NCI-H1105 (cell line): ENCODE results near the gene FOXO3.
A peak's percentile ranks its signal among the peaks of the same experiment; 100 is the strongest.

Experiments used
- DNase-seq: peaks from one replicate; lab custom pipeline; 2025; lab: John Stamatoyannopoulos, UW

The FOXO3 gene

GRCh38 chr6:108576709-108577108, 16.0 kb downstream of the FOXO3 start:
- no peak for DNase-seq

- DNase-seq: no peak
These were observed 17.4 kb downstream of the FOXO3 start for GRCh38 chr6:108578166-108578565.

DNA sequence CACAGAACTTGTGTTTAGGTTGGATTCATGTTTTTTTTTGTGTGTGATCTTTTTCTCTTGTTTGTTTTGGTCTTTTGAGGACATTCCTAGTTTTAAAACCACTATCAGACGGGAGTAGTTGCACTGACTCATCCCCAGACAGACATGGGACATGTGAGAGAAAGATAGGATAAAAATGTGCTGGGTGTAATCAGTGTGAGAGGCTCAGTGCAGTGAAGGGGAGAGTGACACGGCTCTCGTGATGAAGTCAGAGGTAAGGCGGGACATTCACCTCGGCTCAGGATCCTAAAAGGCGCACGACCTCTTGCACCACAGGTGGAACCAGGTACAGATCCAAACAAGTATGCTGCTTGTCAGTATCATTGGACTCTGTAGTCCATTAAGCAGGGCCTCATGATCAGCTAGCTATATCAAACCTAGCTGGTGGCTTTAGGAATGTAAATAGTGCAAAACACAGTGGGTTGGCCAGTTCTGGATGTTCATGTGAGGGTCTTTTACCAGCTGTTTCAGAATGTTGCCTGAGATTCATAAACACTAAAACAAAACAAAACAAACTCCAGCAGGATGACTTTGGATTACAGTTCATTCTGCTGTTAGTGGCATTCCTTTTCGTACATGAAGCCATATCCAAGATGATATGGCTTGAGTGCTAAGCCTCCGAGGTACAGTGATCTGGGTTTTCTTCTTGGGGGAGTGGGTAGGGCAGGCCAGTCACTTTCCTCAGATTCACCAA, 18.0 kb downstream of the FOXO3 start:
- no peak for DNase-seq

GRCh38 chr6:108579328-108579721, 18.6 kb downstream of the FOXO3 start:
- no peak for DNase-seq

DNA sequence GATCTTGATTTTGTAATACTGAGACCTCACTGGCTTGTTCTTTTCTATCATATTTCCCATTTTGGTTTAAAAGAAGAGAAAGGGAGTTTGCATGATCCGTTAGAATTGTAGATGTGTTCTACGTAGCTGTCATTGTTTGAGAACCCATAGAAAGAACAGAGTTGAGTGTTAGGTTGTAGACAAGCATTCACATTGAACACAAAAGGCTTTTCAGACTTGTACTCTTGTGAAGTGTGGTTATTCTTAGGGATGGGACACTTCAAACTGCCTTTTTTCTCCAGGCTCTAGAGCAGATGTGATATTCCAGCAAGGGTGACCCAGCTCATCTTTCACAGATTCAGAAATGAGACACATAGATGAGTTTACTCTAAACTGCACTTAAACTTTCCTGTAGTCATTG, 19.9 kb downstream of the FOXO3 start:
- no peak for DNase-seq

- DNase-seq: peak; percentile 53
These were observed 20.7 kb downstream of the FOXO3 start for GRCh38 chr6:108581237-108581931.

DNA sequence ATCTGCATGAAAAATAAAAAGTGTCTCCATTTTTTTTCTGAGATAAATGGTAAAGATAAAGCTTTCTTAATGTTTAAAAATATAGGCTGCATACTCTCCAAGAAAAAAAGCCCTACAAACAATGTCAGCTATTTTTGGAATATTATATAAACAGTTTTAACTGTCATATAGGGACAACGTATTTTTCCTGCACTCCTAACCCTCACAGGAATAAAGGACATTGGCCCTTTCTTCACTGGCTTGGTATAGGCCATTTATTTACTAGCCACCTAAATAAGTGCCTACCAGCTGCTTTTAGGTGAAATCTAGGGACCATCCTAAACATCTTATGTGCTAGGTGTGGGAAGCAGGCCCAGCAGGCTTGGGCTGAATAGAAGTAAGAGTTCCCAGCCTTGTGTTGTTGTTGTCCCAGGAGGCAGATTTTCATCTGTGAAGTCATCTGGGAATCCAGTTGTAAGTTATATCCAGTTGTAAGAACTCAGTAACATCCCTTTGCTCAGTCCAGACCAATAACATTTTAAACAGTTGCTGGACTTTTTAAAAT, 21.3 kb downstream of the FOXO3 start:
- DNase-seq: no peak

GRCh38 chr6:108582618-108583017, 21.9 kb downstream of the FOXO3 start:
- no peak for DNase-seq

DNA sequence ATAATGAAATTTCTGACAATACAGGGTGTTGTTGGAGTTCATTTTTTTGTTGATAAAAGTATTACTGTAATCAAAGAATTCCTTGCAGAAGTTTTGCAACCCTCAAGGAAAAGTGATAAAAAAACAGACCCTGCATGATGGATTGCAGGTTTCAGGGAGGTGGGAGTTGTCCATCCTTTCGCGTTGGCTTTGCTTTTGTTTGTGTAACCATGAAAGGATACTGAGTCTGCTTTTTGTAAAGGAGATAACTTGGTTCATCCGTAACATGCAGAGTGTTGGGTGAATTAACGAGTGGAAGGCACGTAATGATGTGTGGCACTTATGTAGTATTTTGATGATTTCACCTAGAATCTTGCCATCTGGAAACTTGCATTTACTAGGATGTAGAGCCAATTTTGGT, 23.6 kb downstream of the FOXO3 start:
- no peak for DNase-seq

GRCh38 chr6:108585359-108585758, 24.6 kb downstream of the FOXO3 start:
- DNase-seq: no peak

DNA sequence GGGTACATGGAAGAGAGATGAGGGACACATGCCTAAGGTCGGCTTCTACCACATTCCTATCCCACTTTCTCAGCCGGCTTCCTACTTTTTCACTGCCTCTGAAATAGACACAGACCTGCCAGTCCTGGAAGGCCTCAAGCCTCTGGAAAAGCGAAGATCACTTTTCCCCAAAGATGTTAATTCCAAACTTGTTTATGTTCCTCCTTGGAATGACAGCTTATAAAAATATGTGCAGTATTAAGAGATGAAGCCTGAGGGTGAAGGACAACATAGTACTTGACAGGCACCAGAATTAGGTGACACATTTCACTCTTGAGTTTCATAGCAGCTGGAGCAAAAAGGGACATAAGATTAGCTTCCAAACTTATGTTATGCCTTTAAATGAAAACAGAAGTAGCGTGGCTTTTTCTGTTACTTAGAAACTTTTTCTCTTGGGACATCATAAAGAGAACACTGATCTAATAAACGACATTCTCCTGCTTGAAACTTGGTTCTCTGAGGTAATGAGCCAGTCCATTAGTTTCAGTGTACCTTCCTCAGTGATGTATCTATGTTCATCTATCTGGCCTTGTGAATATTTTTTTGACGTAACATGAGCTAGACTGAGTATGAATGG, 25.3 kb downstream of the FOXO3 start:
- no peak for DNase-seq

DNA sequence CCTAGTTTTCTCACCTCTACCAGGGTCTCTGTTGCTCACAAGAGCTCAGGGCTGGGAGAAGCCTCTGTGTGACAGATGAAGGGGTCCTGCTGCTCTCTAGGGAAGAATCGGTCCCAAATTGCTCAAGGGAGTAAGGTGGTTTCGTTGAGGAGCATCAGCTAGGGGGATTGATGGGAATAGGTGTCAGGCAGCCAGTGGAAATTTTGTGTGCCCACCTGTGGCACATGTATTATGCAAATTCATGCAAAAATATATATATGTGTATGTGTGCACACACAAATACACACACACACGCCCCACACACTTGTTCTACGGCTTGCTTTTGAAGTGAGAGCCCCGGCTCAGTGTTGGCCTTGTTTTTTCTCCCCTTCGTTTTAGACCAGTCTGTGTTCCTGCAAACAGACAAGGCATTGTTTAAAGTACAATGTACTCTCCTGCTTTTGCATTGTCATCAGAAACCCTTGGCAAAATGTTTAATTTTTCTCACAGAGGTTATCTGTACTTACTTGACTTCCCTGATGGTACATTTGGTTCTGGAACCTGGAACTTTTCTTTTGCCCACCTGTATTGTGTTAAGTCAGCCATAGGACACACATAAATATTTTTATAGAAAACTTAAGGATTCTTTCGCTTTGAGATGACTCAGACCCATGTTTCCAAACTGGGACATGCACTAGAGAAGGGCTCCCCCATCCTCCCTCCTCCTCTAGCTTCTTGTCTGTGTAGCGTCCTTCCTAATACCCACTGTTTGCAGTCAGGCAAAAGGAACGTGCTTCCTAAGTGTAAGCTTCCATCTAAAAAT, 26.7 kb downstream of the FOXO3 start:
- DNase-seq: no peak

- no peak for DNase-seq
These were observed 27.9 kb downstream of the FOXO3 start for GRCh38 chr6:108588586-108588985.

GRCh38 chr6:108589244-108589791, 28.6 kb downstream of the FOXO3 start:
- no peak for DNase-seq

GRCh38 chr6:108591040-108591816, 30.5 kb downstream of the FOXO3 start:
- no peak for DNase-seq

DNA sequence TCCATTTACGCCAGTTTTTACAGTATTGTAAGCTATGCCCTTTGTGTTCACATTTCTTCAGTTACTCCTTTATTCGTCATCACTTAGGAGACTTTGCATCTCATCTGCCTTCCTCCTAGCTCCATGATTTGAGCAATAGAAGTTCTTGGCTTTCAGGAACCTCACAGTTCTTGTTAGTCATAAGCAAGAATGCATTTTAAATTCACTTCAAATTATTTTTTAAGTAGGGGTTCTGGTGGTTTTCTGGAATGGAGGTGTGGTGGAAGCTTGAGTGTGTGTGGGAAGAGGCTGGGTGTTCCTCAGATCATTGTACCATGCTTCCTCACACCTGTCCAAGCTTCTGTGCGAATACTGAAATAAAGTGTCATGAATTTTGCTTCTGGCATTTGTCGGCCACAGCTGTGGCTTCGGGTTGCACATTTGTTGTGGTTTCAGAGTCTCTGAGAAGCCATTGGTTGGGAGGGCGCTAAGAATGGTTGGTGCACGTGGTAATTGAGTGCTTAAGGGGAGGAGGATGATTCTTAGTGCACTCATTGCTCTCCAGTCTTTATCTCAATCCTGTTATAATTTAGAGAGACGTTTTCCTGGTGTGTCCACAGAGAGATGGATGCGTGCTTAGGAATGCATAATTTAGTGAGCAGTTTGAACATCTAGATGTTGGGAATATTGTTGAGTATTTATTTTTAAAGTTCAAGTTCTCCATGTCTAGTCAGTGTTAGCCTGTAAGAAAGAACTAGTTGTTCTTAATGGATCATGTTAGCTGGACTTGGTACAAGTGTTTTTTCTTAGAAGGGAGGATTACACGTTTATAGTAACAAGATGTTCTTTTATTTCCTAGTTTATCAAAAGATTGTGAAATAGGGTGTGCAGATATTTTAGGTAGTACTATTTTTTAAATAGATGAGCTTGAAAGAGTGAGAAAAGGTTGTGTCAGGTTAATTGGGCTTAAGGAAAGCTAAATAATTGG, 31.9 kb downstream of the FOXO3 start:
- no peak for DNase-seq

- DNase-seq: no peak
These were observed 33.4 kb downstream of the FOXO3 start for GRCh38 chr6:108594151-108594550.

- DNase-seq: no peak
These were observed 33.9 kb downstream of the FOXO3 start for GRCh38 chr6:108594640-108595039.

DNA sequence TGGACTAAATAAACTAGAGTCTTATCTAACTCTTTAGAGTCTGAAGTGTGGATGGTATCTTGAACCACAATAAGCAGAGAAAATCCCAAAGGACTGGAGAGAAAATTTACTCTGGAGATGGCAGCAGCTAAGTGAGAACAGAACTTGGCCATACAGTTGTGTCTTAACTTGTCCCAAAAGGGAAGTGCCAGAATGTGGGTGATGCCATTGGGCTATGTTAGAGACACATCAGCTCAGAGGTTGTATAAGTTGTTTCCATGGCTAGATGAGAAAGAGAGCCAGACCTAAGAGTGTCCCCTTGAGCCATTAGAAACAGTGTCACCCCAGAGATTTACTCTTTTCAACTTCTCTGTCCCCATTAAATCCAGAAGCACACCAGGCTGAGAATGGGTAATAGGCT, 36.2 kb downstream of the FOXO3 start:
- DNase-seq: no peak
